Erythroblast (primary cell): ENCODE results near the gene AGMAT.

ENCODE experiments used
- GATA1 ChIP-seq: IDR thresholded peaks from 2 replicates; pipeline ENCODE4 v1.6.1; 2011; ENCODE audit warnings: low read depth, mild to moderate bottlenecking, control low read depth, low read length, moderate library complexity
- POLR2A ChIP-seq: IDR thresholded peaks from 2 replicates; pipeline ENCODE4 v1.6.1; 2011; ENCODE audit warnings: mild to moderate bottlenecking, low read length

GRCh38 chr1:15541231-15541792 is 43.5 kb downstream of the AGMAT start:
- no peak for TF ChIP-seq POLR2A
- no peak for TF ChIP-seq GATA1
